ENCODE measurements around the gene TSPAN3. TPM values are rescaled to one million over a fixed set of nuclear protein-coding genes. Genes with fewer than 3 reads are reported as not detected.
A peak's percentile ranks its signal among the peaks of the same experiment; 100 is the strongest.

TSPAN3 gene
- total RNA-seq, 1 experiment from 2014 or later, result 404 TPM

DNA sequence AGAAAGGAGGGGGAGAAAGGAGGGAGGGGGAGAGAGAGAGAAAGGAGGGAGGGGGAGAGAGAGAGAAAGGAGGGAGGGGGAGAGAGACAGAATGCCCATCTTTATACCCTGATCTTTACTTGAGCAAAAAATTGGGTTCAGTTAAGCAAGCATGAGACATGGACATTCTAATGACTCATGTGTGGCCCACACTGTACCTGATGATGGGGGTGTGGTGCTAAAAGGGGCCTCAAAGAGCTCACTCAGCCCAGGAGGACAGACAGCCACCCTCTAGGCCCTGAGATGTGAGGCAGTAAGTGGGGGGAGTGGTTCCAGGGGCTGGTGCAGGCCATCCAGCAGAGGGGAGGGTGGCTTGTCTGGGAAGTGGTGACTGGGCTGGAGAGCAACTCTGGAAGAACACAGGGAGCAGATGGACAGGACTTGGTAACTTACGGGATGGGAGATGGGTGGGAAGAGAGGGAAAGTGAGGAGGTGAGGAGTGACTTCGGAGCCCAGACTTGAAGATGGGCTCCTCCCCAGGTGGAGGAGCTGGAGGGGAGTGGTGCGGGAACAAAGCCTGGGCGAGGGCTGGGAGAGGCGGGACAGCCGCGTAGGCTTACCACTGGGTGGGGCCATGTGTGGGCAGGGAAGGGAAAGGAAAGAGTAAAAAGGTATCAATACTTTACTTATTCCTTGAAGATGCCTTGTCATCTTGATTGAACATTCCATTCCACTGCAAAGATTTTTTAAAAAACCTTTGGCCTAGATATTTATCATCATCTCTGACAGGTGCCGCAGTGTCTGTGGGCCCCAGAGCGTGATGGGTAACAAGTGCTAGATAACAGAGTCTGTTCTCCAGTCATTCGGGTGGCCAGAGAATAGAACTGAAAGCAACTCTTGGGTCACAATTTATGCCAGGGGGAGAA lies 32.3 kb downstream of the TSPAN3 start:
- CTCF ChIA-PET, result no interaction called here
- H3K4me3 Mint-ChIP-seq (ENCODE audit: low read depth, unreplicated experiment), result no peak overlapping the region
- no TSS peak for BruUV-seq (replicated peaks)
- H3K9me3 Mint-ChIP-seq (ENCODE audit: low read depth, unreplicated experiment), result no peaks in the 10 kb centered on the region
- no peaks in the 10 kb centered on the region for H3K27me3 Mint-ChIP-seq (ENCODE audit: unreplicated experiment)
- H3K4me1 Mint-ChIP-seq (ENCODE audit: low read depth, unreplicated experiment), result peaks cover 15% of the 10 kb centered on the region
- intact Hi-C loops (cut with micrococcal nuclease; ENCODE audit: unreplicated experiment), result no loop called here
- TF ChIP-seq, protein P1, sequence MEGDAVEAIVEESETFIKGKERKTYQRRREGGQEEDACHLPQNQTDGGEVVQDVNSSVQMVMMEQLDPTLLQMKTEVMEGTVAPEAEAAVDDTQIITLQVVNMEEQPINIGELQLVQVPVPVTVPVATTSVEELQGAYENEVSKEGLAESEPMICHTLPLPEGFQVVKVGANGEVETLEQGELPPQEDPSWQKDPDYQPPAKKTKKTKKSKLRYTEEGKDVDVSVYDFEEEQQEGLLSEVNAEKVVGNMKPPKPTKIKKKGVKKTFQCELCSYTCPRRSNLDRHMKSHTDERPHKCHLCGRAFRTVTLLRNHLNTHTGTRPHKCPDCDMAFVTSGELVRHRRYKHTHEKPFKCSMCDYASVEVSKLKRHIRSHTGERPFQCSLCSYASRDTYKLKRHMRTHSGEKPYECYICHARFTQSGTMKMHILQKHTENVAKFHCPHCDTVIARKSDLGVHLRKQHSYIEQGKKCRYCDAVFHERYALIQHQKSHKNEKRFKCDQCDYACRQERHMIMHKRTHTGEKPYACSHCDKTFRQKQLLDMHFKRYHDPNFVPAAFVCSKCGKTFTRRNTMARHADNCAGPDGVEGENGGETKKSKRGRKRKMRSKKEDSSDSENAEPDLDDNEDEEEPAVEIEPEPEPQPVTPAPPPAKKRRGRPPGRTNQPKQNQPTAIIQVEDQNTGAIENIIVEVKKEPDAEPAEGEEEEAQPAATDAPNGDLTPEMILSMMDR (IDR thresholded peaks at IDR 0.05; ENCODE audit: unreplicated experiment), result no peak
- no peak for DNase-seq
- H3K36me3 Mint-ChIP-seq (ENCODE audit: insufficient read depth, unreplicated experiment), result peaks cover 62% of the 10 kb centered on the region
- H3K27ac Mint-ChIP-seq (ENCODE audit: unreplicated experiment), result peak overlapping the region; percentile 45

DNA sequence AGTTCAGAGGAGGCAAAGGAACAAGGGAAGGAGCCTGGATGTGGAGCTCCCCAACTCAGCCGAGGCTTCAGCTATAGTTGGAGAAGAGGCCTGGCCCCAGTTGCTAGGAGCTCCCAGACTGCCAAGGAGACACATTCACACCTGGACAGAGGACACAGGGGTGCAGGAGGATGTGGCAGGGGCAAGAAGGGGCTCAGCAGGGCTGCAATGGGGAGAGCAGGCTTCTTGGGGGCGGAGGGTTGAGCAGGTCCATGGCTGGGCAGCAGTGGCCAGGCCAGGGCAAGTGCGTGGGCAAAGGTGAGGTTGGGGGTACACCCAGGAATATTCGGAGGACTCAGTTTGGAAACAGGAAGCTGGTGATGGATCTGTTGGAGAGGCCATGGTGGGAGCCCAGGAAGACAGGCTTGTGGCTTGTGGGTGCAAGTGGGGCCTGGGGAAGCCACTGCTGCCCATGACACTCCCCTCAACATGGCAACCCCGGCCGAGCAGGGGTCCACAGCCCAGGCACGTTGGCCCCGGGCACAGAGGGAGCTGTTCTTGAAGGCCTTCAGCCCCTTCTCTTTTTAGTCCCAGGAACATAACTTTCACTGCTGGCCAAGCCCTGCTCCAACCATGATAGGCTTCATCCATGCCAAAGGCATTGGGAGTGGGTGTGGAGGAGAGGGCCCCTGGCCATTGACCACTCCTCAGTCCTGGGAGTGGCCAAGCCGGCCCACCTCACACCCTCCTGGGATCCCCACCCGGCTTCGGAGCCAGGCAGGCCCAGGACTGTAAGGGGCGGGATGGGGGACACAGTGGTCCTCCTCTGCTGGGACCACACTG lies 33.3 kb downstream of the TSPAN3 start:
- DNase-seq, result no peak
- H3K9me3 Mint-ChIP-seq (ENCODE audit: low read depth, unreplicated experiment), result no peaks in the 10 kb centered on the region
- TF ChIP-seq, protein P1 (IDR thresholded peaks at IDR 0.05; ENCODE audit: unreplicated experiment), result no peak
- H3K27me3 Mint-ChIP-seq (ENCODE audit: unreplicated experiment), result no peaks in the 10 kb centered on the region
- no peak overlapping the region for H3K4me3 Mint-ChIP-seq (ENCODE audit: low read depth, unreplicated experiment)
- H3K27ac Mint-ChIP-seq (ENCODE audit: unreplicated experiment), result peak overlapping the region; percentile 73
- peaks cover 63% of the 10 kb centered on the region for H3K36me3 Mint-ChIP-seq (ENCODE audit: insufficient read depth, unreplicated experiment)
- peaks cover 15% of the 10 kb centered on the region for H3K4me1 Mint-ChIP-seq (ENCODE audit: low read depth, unreplicated experiment)
- intact Hi-C loops (cut with micrococcal nuclease; ENCODE audit: unreplicated experiment), result no loop called here
- CTCF ChIA-PET, result no interaction called here
- no TSS peak for BruUV-seq (replicated peaks)

DNA sequence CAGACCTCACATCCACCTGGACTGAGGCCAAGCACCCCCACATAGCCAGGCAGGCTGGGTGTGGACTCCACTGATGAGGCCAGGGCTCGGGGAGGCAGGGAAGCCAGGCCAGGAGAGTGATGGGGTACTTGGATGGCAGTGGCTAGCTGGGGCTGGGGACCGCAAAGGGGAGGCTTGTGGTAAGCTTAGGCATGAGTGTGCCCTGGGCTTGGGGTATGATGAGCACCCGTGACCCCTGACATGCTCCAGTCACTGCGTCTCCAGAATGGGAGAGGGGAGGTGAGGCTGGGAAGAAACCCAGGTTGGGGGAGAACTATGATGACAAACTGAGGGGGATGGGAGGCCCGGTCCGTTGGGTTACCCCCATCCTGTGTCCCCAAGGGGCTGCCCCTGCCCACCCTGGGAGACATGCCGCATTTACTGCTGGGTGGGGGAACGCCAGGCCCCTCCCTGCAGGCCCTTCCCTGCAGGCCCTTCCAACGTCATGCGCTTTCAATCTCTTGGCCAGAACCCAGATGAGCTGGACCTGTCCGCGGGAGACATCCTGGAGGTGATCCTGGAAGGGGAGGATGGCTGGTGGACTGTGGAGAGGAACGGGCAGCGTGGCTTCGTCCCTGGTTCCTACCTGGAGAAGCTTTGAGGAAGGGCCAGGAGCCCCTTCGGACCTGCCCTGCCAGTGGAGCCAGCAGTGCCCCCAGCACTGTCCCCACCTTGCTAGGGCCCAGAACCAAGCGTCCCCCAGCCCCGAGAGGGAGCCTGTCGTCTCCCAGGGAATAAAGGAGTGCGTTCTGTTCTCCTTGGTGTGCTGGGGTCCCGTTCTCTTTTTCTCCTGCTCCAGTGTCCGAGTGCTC lies 34.1 kb downstream of the TSPAN3 start:
- peak overlapping the region; percentile 73 for H3K27ac Mint-ChIP-seq (ENCODE audit: unreplicated experiment)

More for the DNA sequence above, 34.1 kb downstream of the TSPAN3 start:
- H3K4me1 Mint-ChIP-seq (ENCODE audit: low read depth, unreplicated experiment), result peaks cover 15% of the 10 kb centered on the region
- H3K36me3 Mint-ChIP-seq (ENCODE audit: insufficient read depth, unreplicated experiment), result peaks cover 60% of the 10 kb centered on the region
- no peaks in the 10 kb centered on the region for H3K27me3 Mint-ChIP-seq (ENCODE audit: unreplicated experiment)
- BruUV-seq (replicated peaks), result no TSS peak
- CTCF ChIA-PET, result interaction anchor here (0.8 kb wide), 1 partner anchor 28 kb away, joined by 3 read pairs; no protein-coding TSS in a partner anchor
- H3K9me3 Mint-ChIP-seq (ENCODE audit: low read depth, unreplicated experiment), result no peaks in the 10 kb centered on the region
- intact Hi-C loops (cut with micrococcal nuclease; ENCODE audit: unreplicated experiment), result no loop called here
- no peak for DNase-seq
- TF ChIP-seq, protein P1 (IDR thresholded peaks at IDR 0.05; ENCODE audit: unreplicated experiment), result no peak
- H3K4me3 Mint-ChIP-seq (ENCODE audit: low read depth, unreplicated experiment), result no peak overlapping the region

Data from Calu3 (cell line).